HCEC 1CT (cell line): ENCODE measurements around the gene SNX32.

Experiments used
- DNase-seq: peaks from one replicate; pipeline ENCODE4 v3.0.0-alpha.2; 2017

SNX32 gene

GRCh38 chr11:65833297-65834030 is at the start of gene SNX32:
SNX32 (plus strand) TSS chr11:65833963; CDS start chr11:65834066, 103 bp downstream.
- no peak for DNase-seq

GRCh38 chr11:65785319-65786007 is 48.3 kb upstream of the SNX32 start:
- DNase-seq: no peak

GRCh38 chr11:65786008-65786785 is 47.6 kb upstream of the SNX32 start:
- DNase-seq: no peak

GRCh38 chr11:65786786-65787636 is 46.8 kb upstream of the SNX32 start, which contains the start of gene OVOL1:
OVOL1 (plus strand) TSS chr11:65787063; CDS start chr11:65787374, 311 bp downstream.
- no peak for DNase-seq

GRCh38 chr11:65787649-65788622 is 45.8 kb upstream of the SNX32 start:
- DNase-seq: no peak

- no peak for DNase-seq
Observed at GRCh38 chr11:65788821-65789220, 44.9 kb upstream of the SNX32 start.

- no peak for DNase-seq
Observed at GRCh38 chr11:65789230-65790103, 44.3 kb upstream of the SNX32 start.

GRCh38 chr11:65790104-65790901 is 43.5 kb upstream of the SNX32 start:
- DNase-seq: no peak

GRCh38 chr11:65790902-65791650 is 42.7 kb upstream of the SNX32 start:
- no peak for DNase-seq

GRCh38 chr11:65791719-65792213 is 42.0 kb upstream of the SNX32 start:
- no peak for DNase-seq

GRCh38 chr11:65792456-65792855 is 41.3 kb upstream of the SNX32 start:
- DNase-seq: no peak

- DNase-seq: no peak
Observed at GRCh38 chr11:65793144-65793581, 40.6 kb upstream of the SNX32 start.

GRCh38 chr11:65793625-65794400 is 40.0 kb upstream of the SNX32 start:
- DNase-seq: no peak

GRCh38 chr11:65794570-65795510 is 38.9 kb upstream of the SNX32 start:
- DNase-seq: no peak

- DNase-seq: no peak
Observed at GRCh38 chr11:65796726-65797601, 36.8 kb upstream of the SNX32 start.
